Right forelimb (tissue), 1 donor: ENCODE results near the gene SYT14.
"Not testable (repeated sequence)": the region's sequence is repeated elsewhere in the genome, so short reads cannot be mapped to it uniquely, and the experiment has no call there.

Experiments
- DNase-seq: peaks from one replicate; pipeline ENCODE4 v3.0.0-alpha.2; 2018

The SYT14 gene

DNA sequence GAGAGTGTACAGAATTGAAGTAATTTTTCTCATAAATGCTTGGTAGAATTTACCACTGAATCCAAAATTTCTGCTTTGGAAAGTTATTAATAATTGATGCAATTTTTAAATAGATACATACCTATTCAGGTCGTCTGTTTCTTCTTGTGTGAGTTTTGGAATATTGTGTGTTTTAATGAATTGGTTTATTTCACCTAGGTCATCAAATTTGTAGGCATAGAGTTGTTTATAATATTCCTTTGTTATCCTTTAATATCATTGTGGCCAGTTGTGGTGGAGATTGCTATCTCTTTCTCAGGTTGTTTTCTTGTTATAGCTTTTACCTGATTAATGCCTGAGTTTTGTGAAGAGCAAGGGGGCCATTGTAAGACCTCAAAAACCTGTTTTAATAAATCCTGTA, 93.5 kb downstream of the SYT14 start:
- no peak for DNase-seq

DNA sequence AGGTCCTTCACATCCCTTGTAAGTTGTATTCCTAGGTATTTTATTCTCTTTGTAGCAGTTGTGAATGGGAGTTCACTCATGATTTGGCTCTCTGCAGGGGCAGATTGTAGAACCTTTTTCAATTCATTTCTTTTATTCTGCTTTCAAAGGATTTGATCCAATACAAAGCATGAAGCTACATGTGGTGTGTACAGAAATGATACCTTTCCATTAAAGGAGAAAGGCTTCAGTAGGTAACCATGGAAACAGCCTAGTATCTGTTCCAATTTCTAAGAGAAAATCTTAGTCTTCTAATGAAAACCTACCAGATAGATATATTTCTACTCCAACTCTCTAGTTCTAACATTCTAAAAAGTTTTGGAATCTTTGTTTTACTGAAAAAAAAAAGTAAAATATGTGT, 105.0 kb downstream of the SYT14 start:
- DNase-seq, result no peak

DNA sequence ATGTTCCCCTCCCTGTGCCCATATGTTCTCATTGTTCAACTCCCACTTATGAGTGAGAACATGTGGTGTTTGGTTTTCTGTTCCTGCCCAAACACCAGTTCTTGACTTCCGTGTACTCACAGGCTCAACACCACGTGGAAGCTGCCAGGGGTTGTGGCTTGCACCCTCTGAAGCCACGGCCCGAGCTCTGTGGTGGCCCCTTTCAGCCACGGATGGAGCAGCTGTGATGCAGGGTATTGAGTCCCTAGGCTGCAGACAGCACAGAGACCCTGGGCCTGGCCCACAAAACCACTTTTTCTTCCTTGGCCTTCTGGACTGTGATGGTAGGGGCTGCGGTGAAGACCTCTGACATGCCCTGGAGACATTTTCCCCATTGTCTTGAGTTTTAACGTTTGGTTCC, 111.6 kb downstream of the SYT14 start:
- DNase-seq, result no peak

DNA sequence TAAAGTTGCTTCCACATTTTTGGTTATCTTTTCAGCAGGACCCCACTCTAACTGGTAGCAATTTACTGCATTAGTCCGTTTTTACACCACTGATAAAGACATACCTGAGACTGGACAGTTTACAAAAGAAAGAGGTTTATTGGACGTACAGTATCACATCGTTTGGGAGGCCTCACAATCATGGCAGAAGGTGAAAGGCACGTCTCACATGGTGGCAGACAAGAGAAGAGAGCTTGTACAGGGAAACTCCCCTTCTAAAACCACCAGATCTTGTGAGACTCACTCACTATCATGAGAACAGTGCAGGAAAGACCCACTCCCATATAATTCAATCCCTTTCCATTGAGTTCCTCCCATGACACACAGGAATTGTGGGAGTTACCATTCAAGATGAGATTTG, 112.5 kb downstream of the SYT14 start:
- not testable (repeated sequence) for DNase-seq

DNA sequence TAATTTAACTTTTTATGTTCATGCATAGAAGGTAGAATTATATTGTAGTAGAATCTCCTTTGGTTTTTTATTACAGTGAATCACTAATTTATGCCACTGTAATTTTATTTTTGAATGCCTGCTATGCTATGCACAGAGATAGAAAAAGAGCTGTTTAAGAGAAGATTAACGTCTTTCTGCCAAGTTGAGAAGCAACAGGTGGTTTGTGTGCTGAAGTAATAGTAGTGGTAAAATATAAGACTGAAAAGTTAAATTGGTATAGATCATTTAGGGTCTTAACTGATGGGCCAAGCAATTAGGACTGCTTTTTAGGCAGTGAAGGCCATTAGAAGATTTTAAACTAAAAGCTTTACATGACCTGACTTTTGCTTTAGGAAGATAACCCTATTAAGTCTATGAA, 115.1 kb downstream of the SYT14 start:
- DNase-seq, result no peak

DNA sequence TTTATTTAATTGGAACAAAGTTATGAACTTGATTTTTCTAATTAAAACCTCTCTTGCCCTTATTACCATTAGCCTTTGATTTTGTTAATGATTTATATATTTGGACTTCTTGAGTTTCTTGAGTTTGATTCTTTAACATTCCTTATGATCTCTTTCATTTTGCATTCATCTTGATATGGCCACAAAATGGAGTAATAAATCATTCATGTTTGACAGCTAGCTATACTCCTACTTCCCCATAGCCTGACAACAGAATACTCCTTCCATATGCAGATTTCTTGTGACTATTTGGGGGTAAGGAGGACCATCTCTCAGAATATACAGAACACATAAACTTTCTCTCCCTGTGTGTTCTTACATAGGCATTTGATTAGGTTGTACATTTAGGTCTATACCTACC, 119.6 kb downstream of the SYT14 start:
- DNase-seq, result no peak

DNA sequence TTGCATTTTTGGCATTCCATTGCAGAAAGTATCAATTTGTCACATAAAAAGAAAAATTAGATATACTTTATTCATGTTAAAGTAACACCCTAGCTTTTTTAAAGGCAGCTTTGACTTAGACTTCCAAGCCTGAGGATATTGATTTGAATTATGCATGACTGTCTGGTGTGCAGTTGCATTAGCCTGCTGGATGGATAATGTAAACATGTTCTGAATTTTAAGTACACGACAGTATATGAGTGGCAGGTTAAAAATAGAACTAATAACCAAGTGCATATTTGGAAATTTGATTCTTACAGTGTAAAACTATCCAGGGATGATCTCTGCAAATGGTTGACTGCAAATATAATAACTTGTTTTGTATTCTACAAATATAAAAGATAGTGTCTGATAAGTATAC, 124.0 kb downstream of the SYT14 start:
- DNase-seq, result no peak

DNA sequence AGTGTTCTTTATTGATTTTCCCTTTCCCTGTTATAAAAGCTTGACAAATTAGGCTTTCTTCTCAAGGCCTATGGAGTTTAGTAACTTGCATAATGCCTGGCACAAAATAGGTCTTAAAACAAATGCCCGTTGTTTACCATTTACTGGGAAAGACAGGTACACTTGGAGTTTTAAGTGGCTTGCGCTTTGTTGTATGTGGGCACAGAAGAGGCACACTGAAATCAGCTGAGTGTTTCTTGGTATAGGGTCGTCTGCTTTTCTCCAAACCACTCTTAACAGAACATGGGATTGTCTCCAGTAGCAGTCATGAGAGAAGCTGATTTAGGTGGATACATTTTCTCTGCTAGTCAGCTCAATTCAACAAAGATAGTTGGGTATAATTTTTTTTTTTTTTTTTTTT, 132.5 kb downstream of the SYT14 start:
- DNase-seq, result no peak

DNA sequence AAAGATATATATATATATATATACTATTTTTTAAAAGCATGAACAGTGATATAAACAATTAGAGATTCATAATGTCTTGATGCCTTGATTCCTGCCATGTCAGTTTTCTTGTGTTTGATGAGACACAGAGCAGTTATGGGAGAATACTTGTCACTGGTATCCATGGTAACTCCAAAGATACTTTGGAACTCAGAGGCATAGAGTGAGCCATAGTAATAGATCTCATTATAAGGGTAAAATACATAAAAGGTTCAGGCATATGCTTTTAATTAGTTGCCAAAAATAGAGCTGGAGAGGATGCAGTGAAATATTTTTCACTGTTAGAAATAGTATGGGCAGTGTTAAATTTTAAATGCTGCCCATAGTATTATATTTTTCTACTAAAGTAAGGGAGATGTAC, 134.1 kb downstream of the SYT14 start:
- DNase-seq, result no peak

DNA sequence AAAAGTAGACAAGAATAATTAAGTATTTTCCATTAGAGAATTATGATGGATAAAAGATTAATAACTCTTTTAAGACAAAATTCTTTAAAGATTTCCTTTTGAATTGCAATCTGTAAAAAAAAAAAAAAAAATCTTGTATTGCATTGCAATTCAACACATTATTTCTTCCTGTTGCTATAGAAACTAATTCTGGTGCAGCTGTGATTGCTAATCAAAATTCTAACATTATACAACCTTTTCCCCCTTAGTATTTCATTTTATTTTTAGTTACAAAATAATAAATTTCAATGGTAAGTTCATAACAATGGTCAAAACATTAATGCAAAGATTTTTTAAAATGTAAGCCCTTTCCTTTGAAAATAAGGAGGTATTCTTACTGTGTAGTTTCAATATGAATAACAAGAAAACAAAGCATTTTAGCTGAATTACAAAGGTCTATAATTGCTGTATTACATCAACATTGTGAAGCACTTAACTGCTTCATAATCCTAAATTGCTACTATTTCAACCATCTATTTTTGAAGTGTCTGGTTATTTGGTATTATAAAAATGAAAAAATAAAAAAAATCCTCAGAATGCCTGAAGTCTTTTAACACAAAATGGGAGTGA, 135.0 kb downstream of the SYT14 start:
- DNase-seq, result no peak

DNA sequence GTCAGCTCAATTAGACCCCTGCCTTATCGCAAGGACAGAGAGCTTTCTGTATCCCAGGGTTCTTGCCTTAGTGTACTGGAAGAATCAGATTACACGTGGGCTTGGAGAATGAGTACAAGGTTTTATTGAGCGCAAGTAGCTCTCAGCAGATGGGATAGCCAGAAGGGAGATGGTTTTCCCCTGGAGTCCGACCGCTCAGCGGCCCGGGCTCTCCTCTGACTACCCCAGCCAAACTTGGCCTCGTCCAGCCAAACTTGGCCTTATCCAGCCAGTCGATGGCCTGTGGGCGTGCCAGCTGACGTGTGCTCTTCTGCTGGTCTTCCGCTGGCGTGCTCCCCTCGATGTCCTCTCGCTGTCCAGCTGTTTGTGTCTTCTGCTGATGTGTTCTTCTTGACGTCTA, 136.9 kb downstream of the SYT14 start:
- no peak for DNase-seq

DNA sequence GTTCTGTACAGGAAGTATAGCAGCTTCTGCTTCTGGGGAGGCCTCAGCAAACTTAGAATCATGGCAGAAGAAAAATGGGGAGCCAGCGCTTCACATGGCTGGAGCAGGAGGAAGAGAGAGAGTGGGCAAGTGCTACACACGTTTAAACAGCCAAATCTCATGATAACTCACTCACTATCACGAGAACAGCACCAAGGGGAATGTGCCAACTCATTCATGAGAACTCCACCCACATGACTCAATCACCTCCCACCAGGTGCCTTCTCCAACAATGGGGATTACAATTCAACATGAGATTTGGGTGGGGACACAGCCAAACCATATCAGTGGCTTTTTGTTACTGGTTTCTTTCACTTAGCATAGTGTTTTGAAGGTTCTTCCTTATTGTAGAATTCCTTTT, 138.6 kb downstream of the SYT14 start:
- no peak for DNase-seq

DNA sequence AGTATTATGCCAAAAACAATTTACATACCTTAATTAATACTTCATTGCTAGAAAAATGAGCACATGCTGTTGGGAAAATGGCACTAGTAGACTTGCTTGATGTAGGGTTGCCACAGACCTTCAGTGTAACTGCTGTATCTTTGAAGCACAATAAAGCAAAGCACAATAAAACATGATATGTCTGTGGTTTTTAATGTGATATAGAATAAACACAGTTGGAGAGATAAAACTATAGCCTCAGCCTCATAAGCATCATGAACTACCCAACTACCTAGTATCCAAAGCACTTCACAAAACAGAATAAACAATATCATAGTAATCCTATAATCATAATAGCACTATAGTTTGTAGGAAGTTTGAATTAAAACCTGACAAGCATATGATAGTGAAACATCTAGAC, 143.5 kb downstream of the SYT14 start:
- no peak for DNase-seq

DNA sequence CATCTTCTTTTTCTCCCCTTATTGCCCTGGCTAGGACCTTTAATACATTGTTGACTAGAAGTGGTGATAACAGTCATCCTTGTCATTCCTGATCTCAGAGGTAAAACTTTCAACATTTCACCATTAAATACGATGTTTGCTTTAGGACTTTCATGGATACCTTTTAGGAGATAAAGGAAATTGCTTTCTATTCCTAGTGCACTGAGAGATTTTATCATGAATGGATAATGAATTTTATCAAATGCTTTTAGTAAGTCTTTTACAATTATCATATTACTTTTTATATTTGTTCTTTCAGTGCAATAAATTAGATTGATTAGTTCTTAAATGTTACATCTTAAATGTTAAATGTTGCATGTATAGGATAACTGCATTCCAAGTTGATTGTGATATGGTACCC, 147.3 kb downstream of the SYT14 start:
- DNase-seq, result no peak

DNA sequence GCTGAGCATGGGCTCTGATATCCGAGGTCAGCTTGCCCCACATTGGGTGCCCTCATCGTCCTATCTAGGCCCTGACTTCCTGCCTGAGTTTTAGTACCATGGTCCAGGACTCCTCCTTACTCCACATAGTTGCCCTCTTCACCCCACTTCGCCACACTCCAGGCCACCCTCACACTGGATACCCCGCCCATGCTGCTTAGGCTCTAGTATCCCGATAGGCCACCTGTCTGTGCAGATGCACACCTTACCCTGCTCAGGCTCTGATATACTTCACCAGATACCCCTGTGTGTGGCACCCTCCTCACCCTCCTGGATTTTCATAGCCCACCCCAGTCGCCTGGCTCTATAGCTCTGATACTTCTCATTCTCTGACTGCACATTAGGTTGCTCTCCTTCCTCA, 149.0 kb downstream of the SYT14 start:
- no peak for DNase-seq

DNA sequence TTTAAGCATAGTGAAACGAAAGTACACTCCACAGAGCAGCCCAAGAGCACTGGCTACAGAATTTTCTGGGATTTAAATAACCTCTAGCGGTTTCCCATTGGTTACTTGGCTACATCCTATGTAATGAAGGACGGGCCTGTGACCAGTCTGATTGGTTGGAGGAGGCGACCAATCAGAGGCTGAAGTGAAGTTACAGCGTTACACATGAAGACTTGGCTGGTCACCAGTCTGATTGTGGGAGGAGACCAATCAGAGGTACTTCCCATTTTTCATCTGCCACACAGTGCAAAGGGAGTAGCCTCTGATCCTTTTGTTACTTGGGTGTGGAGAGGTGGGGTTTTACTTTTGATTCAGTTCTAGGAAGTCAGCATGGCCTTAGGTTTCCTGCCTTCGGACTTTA, 151.8 kb downstream of the SYT14 start:
- no peak for DNase-seq

DNA sequence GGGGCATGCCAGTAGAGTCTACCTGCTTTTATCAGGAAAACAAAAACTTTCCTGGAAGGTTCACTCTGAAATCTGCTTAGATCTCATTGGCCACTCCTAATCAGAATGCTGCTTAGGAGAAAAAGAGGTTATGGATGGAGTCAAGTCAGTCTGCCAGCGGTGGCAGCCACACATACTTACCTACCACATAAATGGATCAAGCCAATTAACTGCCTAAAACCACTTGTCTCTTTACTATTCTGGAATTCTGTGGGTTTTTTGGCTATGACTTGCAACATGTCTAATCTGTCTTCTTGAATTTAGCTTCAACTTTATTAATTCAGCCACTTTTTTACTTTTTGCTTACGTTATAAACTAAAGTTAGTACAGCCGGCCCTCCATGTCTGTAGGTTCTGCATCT, 154.3 kb downstream of the SYT14 start:
- no peak for DNase-seq

DNA sequence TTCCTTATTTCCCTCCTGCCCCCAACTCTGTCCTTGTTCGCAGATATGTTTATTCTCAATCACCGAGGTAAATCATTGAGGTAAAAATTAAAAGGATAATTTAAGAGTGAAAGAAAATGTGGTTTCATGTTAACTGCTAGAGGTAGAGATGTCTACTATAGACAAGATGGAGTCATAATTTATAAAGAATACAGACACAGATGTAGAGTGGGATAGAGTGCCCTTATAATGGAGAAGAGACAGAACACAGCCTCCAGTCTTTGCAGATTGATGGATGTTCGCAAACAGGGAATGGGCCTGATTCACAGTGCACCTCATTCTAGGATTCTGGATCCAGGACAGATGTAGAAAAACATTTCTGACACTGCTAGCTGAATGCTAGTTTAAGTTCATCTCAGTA, 155.4 kb downstream of the SYT14 start:
- DNase-seq, result no peak

DNA sequence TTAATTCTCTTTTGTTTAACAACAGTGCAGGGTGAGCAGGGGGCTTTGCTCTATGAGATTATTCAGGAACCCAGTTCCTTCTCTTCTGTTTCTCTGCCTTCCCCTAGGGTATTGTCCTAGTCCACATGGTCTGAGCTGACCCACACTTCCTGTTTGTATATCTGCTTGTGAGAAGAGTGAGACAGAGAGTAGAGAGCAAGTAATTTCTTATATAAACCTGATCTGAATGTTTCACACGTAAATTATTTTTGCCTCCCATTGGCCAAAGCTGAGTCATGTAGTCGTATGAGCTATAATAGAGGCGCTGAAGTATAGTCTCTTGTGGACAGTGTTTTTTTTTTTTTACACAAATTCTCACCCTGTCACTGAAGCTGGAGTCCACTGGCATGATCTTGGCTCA, 160.3 kb downstream of the SYT14 start:
- no peak for DNase-seq

DNA sequence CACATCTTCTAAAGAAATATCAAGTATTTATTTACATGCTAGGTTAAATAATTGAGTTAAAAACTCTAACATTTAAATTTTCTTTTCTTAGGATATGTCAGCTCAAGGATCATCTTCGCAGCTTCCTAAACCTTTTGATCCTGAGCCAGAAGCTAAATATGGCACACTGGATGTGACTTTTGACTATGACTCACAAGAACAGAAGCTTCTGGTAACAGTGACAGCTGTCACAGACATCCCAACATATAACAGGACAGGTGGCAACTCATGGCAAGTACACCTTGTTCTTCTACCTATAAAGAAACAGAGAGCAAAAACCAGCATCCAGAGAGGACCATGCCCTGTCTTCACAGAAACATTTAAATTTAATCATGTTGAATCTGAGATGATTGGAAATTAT, 161.9 kb downstream of the SYT14 start:
- no peak for DNase-seq

DNA sequence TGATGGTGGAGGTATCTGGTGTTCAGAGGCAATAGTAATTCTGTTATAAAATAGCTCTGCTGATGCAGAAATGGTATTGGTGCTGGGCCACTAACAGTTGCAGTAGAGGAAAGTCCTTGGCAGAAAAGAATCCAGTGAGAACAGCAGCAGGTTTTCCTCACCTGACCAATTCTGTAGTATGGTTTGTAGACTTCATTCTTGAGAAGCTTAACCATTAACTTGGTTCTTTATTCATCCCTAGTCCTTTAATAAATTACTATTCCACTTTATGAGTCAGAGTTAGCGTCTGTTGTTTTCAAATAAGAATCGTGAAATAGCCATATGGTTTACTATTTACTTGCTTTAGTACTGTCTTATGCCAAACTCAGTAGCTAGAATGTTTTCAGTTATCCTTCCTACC, 166.1 kb downstream of the SYT14 start:
- no peak for DNase-seq

DNA sequence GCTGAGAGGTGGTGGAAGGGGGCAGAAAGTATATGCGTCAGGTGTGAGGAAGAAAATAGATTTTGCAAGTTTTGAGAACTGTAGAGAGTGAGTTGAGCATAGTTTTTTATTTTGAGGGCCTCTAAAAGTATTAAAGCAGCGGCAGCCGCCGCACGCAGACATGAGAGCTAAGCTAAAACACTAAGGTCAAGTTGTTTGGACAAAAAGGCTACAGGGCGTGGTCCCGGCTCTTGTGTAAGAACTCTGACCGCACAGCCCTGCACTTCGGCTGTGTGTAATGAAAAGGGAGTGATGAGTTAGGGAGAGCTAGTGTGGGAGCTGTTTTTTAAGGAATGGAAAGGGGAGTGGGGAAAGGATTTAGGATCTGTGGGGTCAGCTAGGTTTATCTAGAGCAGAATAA, 174.9 kb downstream of the SYT14 start:
- not testable (repeated sequence) for DNase-seq

DNA sequence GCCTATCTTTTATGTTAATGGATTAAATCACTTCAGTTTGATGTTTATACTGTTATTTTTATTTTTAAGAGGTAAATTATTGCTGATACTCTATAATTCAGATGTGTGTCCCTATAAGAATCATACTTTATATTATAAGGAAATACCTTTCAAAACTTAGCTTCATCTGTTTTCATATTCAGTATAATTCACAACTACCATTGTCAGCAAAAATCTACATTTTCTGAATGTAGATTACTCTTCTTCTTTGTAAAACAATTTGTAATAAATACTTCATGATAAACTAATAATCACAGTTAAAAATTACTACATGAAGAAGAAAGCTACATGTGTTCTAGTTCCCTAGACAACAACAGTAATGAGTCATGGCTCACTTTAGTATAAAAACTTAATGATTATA, 179.2 kb downstream of the SYT14 start:
- no peak for DNase-seq

DNA sequence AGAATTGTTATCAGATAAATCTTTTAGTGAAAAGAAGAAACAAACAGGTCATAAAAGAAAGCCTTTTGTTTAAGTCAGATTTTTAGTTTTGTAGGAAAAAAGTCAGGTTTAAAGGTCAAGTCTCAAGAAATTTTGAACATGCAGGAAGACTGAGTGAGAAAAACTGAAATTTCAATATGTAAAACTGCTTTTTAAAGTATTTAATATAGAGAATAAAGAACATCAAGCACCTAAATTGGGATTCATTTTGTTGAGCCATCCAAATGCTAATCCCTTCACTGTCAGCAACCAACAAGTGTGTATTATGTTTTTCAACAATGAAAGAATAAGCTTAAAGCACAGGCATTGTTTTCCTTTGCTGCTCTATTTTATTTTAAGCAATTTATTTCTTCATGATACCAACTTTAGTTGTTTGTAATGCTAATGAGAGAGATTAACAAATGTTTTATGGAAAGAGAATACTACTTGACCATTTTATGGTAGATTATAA, 179.7 kb downstream of the SYT14 start:
- no peak for DNase-seq

DNA sequence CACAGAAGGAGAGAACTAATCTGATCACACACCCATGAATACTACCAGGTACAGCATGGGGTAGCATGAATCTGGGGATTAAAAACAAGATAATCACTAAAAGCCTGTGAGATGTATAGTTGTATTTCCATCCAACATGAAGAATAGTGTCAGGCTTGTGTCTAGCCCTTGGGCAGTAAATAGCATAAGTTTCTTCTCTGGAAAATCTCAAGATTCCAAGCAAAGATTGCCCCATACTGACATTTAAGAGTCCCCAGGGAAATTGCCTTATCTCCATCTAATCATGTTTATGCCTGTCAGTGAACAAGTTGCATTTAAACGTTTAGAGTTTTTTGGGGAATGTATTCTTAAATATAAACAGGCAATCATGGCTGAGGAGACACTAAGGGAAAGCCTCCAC, 185.4 kb downstream of the SYT14 start:
- DNase-seq, result no peak
